ENCODE results near the gene HTR1D.

- no peak for TF ChIP-seq CTCF (optimal IDR thresholded peaks at IDR 0.05 in 1 of 3, IDR thresholded peaks at IDR 0.05 in 1 of 3, conservative IDR thresholded peaks at IDR 0.05 in 1 of 3; ENCODE audit: extremely low read depth in 1 of 3, insufficient read depth in 2 of 3, low read length in 3 of 3)
- no peak for TF ChIP-seq EZH2 (IDR thresholded peaks at IDR 0.05; ENCODE audit: low read length)
These were observed 5.4 kb upstream of the HTR1D start for GRCh38 chr1:23222742-23223141.

All from keratinocyte (primary cell).